Esophagus muscularis mucosa (tissue), 4 donors: ENCODE measurements around the gene EPGN.

Source experiments
- EP300 ChIP-seq: sonication (generic); formaldehyde crosslinking; IDR thresholded peaks from one replicate; pipeline ENCODE4 v1.6.1; 2017; ENCODE audit warnings: antibody characterized with exemption
- POLR2A ChIP-seq: fragments of 450-650 bp; IDR thresholded peaks from one replicate; pipeline ENCODE4 v1.6.1; 2017; ENCODE audit warnings: antibody characterized with exemption, moderate library complexity, mild to moderate bottlenecking, low read depth
- POLR2AphosphoS5 ChIP-seq, 2 donors: sonication (generic); formaldehyde crosslinking; IDR thresholded peaks; one replicate each; pipeline ENCODE4 v1.6.1; 2017; ENCODE audit warnings: antibody characterized with exemption in 2 of 2
- TF ChIP-seq, protein P1 (sequence below), 3 experiments: fragments of 200-600 bp in 2 of 3; fragments of 450-650 bp in 1 of 3; sonication (generic) in 2 of 3; IDR thresholded peaks; one replicate each; pipeline ENCODE4 v1.5.1; 2017 to 2019; ENCODE audit warnings: antibody characterized with exemption in 3 of 3, mild to moderate bottlenecking in 2 of 3, moderate library complexity in 1 of 3

DNA sequence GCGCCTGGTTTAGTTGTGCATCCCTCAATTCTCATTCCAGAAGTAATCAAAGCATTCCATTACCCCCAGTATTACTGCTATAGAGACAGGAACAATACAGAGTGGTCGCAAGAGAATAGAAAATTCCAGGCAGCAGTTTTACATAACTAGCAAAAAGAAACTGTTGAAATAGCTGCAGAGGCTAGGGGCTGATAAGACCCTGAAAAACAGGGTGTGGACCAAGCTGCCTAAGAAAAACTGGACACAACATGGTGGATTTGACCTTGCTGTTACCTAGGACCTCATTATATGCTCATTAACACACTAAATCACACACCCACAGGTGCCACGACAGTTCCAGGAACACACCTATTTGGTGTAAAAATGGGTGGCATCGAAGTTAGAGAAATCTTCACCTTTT lies 15.4 kb downstream of the EPGN start:
- TF ChIP-seq, protein P1, sequence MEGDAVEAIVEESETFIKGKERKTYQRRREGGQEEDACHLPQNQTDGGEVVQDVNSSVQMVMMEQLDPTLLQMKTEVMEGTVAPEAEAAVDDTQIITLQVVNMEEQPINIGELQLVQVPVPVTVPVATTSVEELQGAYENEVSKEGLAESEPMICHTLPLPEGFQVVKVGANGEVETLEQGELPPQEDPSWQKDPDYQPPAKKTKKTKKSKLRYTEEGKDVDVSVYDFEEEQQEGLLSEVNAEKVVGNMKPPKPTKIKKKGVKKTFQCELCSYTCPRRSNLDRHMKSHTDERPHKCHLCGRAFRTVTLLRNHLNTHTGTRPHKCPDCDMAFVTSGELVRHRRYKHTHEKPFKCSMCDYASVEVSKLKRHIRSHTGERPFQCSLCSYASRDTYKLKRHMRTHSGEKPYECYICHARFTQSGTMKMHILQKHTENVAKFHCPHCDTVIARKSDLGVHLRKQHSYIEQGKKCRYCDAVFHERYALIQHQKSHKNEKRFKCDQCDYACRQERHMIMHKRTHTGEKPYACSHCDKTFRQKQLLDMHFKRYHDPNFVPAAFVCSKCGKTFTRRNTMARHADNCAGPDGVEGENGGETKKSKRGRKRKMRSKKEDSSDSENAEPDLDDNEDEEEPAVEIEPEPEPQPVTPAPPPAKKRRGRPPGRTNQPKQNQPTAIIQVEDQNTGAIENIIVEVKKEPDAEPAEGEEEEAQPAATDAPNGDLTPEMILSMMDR (IDR thresholded peaks at IDR 0.05), result no peak
- TF ChIP-seq EP300 (no peak), POLR2AphosphoS5 (IDR thresholded peaks at IDR 0.05) (no peak), POLR2A (no peak)
